Stimulated activated naive B cell treated with anti-CD40 and anti-IgM and Interleukin-4, amounts not matched to agents 10 μg/mL and 1 μg/mL and 100 μg/mL, for 72 hours (primary cell): ENCODE results near the gene RAB11FIP5.
"Not testable (repeated sequence)": the region's sequence is repeated elsewhere in the genome, so short reads cannot be mapped to it uniquely, and the experiment has no call there.

Experiments
- ATAC-seq, 2 donors: fragments of 150-1000 bp; cut with Tn5 transposase; replicated peaks; 2 replicates each; pipeline ENCODE4 v1.10.0; 2021; ENCODE audit warnings: moderate library complexity in 1 of 2
- DNase-seq: peaks from one replicate; pipeline ENCODE4 v3.0.0; 2021
- H3K27ac Mint-ChIP-seq: one replicate; pipeline ENCODE4 v1.8.0; 2022; ENCODE audit warnings: mild to moderate bottlenecking, mixed read lengths
- H3K27me3 Mint-ChIP-seq, 2 donors: one replicate each; pipeline ENCODE4 v1.8.0; 2022; ENCODE audit warnings: mixed read lengths in 2 of 2
- H3K36me3 Mint-ChIP-seq, 2 donors: one replicate each; pipeline ENCODE4 v1.8.0; 2022; ENCODE audit warnings: mixed read lengths in 2 of 2, mild to moderate bottlenecking in 1 of 2
- H3K4me1 Mint-ChIP-seq, 2 donors: one replicate each; pipeline ENCODE4 v1.8.0; 2022; ENCODE audit warnings: mixed read lengths in 2 of 2, mild to moderate bottlenecking in 1 of 2
- H3K4me3 Mint-ChIP-seq, 2 donors: one replicate each; pipeline ENCODE4 v1.8.0; 2022; ENCODE audit warnings: mild to moderate bottlenecking in 2 of 2, mixed read lengths in 2 of 2, moderate library complexity in 1 of 2
- H3K9me3 Mint-ChIP-seq, 2 donors: one replicate each; pipeline ENCODE4 v1.8.0; 2022; ENCODE audit warnings: mixed read lengths in 2 of 2, mild to moderate bottlenecking in 1 of 2

RAB11FIP5 gene

DNA sequence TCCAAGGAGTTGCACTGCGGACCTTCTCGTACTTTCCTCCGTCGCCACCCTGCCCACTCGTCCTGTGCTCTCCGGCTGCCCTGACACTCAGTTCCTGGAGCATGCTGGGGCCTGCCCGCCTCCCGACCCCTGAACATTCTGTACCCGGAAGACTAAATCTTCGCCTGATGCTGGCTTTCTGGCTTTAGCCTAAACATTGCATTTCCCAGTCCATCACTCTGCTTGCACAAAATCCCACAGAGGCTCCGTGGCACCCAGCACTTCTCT, 40.7 kb downstream of the RAB11FIP5 start:
- H3K27me3 Mint-ChIP-seq, result no peaks in the 10 kb centered on the region
- H3K4me3 Mint-ChIP-seq, result peak overlapping the region; percentile 88 to 95
- ATAC-seq, result no peak
- no peak for DNase-seq
- H3K9me3 Mint-ChIP-seq, result no peaks in the 10 kb centered on the region
- H3K4me1 Mint-ChIP-seq, result peaks cover 22 to 29% of the 10 kb centered on the region in 2 donors
- peak overlapping the region; percentile 94 for H3K27ac Mint-ChIP-seq
- H3K36me3 Mint-ChIP-seq, result peaks cover 4 to 6% of the 10 kb centered on the region in 2 donors

DNA sequence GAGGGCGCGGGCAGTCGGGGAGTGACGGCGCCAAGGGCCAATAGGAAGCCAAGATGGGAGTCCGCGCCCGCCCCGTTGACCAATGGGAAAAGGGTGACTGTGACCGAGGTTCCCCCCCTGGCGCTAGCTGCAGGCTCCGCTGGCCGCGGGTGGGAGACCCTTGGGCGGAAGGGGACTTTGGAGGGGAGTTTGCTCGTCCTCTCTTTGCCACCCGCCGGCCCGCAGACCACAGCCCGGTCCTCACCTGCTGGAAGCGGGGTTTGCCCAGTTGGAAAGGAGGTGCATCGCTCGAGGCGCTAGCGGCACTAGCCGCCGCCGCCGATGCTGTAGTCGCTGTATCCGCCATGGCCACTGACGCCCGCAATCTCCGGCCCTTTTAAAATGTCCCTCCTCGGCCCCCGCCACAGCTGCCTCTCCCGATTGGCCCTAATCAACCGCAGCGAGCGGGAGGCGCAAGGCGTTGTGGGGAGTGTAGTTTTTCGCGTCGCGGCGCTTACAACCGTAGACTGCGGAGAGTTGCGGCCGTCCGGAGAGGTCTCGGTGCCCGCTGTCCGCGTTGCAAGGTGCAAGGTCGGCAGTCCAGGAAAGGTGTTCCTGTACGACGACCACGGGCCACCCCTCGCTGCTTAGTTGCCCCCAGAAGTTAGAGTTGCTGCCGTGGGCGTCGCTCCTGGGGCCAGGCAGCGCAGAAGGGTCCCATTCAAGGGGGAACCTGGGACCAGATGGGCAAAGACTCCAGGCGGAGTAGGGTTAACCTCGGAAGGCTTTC, 41.2 kb downstream of the RAB11FIP5 start, which contains the start of gene SFXN5:
Gene SFXN5, minus strand, starts transcription at position 353 of the 769 bp plus-strand sequence. Its CDS starts 7 bp downstream, at position 346.
- peaks cover 22 to 32% of the 10 kb centered on the region in 2 donors for H3K4me1 Mint-ChIP-seq
- peak; percentile 89 to 90 for ATAC-seq
- H3K27ac Mint-ChIP-seq, result peak within 1 kb of the TSS; percentile 94
- peak within 1 kb of the TSS; percentile 88 to 95 for H3K4me3 Mint-ChIP-seq
- no peaks in the 10 kb centered on the region for H3K27me3 Mint-ChIP-seq
- H3K9me3 Mint-ChIP-seq, result no peaks in the 10 kb centered on the region
- DNase-seq, result peak; percentile 96
- H3K36me3 Mint-ChIP-seq, result peaks cover 7% of the 10 kb centered on the region in 2 donors

DNA sequence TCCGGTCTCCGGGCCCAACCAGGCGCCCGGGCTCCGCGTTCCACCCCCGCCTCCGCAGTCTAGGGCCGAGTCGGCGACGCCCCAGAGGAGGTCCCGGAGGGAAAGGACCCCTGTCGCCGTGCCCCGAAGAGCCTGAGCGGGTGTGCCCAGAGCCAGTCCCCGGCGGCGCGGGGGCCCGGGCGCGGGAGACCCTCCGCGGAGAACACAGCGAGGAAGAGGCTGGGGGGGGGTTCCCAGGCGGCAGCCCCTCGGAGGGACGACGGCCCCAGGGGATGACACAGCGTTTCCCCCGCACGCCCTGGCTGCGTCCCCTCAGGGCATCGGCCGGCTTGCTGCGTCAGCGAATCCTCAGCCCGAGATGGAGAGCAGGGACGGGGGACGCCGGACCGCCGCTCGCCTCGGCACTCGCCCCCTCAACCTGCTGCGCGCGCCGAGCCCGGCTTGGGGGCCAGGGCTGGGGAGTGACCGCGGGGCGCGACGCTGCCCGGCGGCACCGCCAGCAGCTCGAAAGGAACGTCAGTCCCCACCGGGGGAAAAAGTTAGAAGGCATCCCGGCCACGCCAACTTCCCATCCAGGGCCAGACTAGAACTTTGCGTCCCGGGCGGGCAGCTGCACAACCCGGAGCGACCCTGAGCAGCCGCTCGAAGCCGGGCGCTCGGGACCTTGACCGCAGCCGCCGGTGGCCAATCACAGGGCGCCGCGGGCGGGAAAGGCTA, 41.9 kb downstream of the RAB11FIP5 start:
- Mint-ChIP-seq H3K4me3 (peak overlapping the region; percentile 88 to 95), H3K27me3 (no peaks in the 10 kb centered on the region), H3K4me1 (peaks cover 24 to 39% of the 10 kb centered on the region in 2 donors), H3K36me3 (peaks cover 11% of the 10 kb centered on the region in 2 donors), H3K27ac (peak overlapping the region; percentile 94), H3K9me3 (no peaks in the 10 kb centered on the region)
- ATAC-seq (peak; percentile 41 to 43), DNase-seq (peak; percentile 53)

DNA sequence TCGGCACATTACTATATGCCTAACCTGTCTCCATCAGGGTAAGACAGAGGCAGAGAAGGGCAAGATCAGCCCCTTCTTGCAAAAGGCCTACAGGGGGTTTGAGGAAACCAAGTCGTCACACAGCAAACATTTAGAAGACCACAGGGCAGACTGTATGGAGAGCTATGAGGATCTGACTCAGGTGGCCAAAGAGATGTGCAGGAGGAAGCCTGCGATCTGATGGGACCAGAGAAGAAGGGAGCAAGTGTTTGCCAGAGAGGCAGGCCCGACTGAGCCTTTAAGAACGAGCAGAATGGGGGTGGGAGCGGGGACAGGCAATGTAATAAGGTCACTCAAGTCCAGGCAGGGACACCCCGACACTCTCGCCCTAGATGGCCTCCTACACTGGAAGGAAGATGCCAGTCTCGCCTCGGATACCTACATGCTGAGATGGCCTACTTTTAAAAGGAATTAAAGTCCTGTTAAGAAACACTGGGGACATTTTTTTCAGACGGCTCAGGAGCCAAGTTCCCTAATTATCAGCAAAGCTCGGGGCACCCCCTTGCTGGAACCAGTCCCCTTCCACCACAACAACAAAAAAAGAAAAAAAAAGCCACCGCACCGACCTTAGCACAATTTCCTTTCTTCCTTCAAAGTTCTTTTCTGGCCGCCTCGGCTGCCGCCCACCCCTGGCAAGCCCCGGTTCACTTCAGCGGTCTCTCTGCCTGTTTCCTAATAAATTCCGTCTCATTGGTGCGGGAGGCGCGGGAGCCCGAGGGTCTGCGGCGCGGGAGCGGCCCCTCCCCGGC, 42.7 kb downstream of the RAB11FIP5 start:
- ATAC-seq (peak; percentile 2 to 5), DNase-seq (no peak)
- Mint-ChIP-seq H3K4me3 (peak overlapping the region; percentile 88 to 95), H3K4me1 (peaks cover 26 to 41% of the 10 kb centered on the region in 2 donors), H3K27ac (peak overlapping the region; percentile 72), H3K27me3 (no peaks in the 10 kb centered on the region), H3K9me3 (no peaks in the 10 kb centered on the region), H3K36me3 (peaks cover 13 to 14% of the 10 kb centered on the region in 2 donors)

DNA sequence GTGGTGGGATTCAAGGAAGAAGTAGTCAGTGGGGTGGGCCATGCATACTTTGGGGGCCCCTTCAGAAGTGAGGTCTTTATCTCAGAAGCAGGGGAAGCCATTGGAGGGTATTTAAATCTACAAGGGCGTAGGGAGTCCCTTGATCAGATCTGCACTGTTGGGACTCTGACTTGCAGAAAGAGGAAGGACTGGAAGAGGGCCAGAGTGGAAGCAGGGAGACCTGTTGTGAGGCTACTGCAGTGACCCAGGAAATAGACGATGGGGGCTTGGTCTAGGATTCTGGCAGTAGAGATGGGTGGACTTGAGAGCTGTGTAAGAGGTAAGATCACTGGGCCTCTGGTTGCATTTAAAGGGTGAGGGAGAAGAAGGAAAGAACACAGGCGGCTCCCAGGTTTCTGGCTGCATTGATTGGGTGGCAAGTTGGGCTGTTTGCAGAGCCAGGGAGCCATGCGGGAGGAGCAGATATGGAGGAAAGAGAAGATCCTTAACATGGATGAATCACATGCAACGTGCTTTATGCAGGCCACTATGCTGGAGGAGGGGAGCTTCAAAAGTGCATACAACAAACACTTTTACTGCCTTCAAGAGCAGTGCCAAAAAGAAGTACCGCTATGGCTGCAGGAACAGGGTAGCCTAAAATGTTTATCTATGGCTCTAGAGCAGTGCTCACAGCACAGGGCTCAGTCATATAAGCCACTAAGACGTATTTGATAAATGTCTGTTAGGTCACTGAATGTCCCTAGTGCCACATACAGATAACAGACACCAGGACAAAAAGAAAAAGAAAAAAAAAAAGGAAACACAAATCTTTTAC, 43.5 kb downstream of the RAB11FIP5 start:
- Mint-ChIP-seq H3K27ac (peak overlapping the region; percentile 72), H3K4me3 (peak overlapping the region; percentile 88 to 95), H3K27me3 (no peaks in the 10 kb centered on the region), H3K36me3 (peaks cover 16 to 18% of the 10 kb centered on the region in 2 donors), H3K9me3 (no peaks in the 10 kb centered on the region), H3K4me1 (peaks cover 30 to 46% of the 10 kb centered on the region in 2 donors)
- ATAC-seq, result no peak
- DNase-seq, result no peak

DNA sequence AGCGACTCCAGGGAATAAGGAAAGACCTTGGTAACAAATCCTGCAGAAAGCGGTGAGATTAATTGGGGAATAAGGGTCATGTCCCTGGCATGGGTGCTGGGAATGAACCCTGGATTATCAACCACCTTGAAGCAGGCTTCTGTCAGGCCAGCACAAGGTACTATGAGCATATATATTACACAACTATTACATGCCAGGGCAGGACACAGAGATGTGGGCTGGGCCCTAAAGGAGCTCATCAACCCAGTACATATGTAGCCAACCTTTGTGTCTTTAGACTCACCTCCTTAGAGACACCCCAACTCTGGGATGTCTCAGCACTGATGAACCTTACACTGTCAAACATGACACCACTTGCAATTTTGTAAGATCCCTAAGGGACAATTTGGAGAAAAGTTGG, 44.6 kb downstream of the RAB11FIP5 start:
- no peak for ATAC-seq
- DNase-seq, result no peak
- H3K27ac Mint-ChIP-seq, result no peak overlapping the region
- peaks cover 36 to 56% of the 10 kb centered on the region in 2 donors for H3K4me1 Mint-ChIP-seq
- H3K4me3 Mint-ChIP-seq, result no peak overlapping the region
- H3K27me3 Mint-ChIP-seq, result no peaks in the 10 kb centered on the region
- H3K36me3 Mint-ChIP-seq, result peaks cover 16 to 18% of the 10 kb centered on the region in 2 donors
- H3K9me3 Mint-ChIP-seq, result no peaks in the 10 kb centered on the region

DNA sequence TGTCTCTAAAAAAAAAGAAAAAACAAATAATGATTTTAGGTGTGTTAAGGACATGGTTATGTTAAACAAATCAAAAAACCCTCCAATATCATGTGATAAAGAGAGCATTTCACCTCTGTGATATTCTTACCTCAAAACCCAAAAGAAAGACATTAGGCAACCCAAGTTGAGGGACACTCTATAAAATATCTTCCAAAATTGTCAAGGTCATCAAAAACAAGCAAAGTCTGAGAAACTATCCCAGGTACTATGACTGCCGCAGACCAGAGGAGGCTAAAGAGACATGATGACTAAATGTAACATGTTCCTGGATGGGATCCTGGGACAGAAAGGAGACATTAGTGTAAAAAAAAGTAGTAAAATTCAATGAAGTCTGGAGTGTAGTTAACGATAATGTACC, 45.7 kb downstream of the RAB11FIP5 start:
- Mint-ChIP-seq H3K36me3 (peaks cover 16 to 18% of the 10 kb centered on the region in 2 donors), H3K27ac (no peak overlapping the region), H3K4me1 (peaks cover 33 to 53% of the 10 kb centered on the region in 2 donors), H3K27me3 (no peaks in the 10 kb centered on the region), H3K9me3 (no peaks in the 10 kb centered on the region), H3K4me3 (no peak overlapping the region)
- DNase-seq (no peak), ATAC-seq (no peak)

DNA sequence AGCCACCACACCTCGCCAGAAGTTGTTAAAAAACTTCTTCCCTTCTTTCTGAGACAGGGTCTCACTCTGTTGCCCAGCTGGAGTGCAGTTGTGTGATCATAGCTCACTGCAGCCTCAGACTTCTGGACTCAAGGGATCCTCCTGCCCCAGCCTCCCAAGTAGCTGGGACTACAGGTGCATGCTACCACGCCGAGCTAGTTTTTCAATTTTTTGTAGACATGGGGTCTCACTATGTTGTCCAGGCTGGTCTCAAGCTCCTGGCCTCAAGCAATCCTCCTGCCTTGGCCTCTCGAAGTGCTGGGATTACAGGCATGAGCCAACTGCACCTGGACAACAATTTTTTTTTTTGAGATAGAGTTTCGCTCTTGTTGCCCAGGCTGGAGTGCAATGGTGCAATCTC, 47.7 kb downstream of the RAB11FIP5 start:
- ATAC-seq, H3K9me3 Mint-ChIP-seq, DNase-seq, H3K27me3 Mint-ChIP-seq, H3K27ac Mint-ChIP-seq, H3K4me3 Mint-ChIP-seq: not testable (repeated sequence)
- Mint-ChIP-seq H3K4me1 (peaks cover 28 to 44% of the 10 kb centered on the region in 2 donors), H3K36me3 (peaks cover 18% of the 10 kb centered on the region in 2 donors)

DNA sequence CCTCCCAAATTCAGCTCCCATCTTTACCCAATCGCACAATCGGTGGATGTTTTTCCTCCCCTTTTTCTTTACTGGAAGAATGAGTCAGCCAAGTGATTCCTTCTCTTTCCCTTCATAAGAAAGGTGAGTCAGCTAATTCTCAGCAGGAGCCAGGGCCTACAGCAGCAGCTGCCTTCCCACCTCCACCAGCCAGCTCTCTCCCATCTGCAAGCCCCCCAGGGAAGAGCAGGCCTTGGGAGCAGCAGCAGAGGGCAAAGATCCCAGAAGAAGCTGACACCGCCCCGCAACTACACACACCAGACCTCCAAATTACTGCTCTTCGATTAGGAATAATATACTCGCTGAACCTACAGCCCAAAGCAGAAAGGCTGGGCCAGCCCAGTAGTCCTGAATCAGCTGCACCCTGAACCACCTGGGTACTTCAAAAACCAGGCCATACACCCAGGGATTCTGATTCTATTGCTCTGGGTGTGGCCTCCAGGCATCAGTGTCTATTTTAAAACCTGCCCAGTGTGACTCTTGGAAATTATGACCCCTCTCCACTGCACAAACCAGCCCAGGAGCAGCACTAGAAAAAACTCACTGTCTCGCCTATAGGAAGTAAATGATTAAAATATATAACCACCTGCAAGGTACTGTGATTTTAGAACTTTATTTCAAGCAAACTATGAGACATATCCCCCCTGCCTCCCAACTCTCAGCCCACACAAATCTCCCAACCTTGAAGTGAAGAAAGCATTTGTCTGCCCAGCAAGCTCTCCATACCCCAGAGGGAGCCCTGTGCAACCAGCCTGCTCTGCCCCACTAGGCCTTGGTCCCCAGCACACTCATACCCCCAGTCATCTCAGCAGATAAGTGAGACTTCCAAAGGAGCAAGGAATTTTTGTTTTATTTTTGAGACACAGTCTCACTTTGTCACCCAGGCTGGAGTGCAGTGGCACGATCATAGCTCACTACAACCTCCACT, 48.6 kb downstream of the RAB11FIP5 start:
- Mint-ChIP-seq H3K36me3 (peaks cover 18 to 24% of the 10 kb centered on the region in 2 donors), H3K4me3 (no peak overlapping the region), H3K27ac (peak overlapping the region; percentile 62), H3K27me3 (no peaks in the 10 kb centered on the region), H3K4me1 (peaks cover 27 to 42% of the 10 kb centered on the region in 2 donors), H3K9me3 (no peaks in the 10 kb centered on the region)
- DNase-seq, result no peak
- ATAC-seq, result peak; percentile 22 to 25

DNA sequence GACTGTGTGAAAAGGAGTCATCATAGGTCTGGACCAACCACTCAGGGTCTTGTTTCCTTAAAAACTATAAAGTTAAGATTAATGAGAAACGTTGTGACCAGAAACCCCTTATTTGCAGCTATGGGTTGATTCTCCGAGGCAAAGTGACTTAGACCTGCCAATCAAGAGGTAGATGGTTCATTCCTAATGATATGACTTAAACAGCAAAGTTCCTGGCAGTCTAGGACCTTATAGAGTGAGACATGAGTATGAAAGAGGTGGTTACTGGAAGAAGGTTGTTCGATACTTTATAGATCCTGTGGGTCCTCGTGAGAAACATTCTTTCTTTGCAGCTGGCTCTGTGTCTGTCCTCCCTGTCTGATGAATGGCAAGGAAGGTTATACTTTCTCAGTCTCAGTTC, 49.3 kb downstream of the RAB11FIP5 start:
- H3K27ac Mint-ChIP-seq, result no peak overlapping the region
- DNase-seq, result no peak
- peaks cover 22 to 41% of the 10 kb centered on the region in 2 donors for H3K4me1 Mint-ChIP-seq
- no peak overlapping the region for H3K4me3 Mint-ChIP-seq
- H3K9me3 Mint-ChIP-seq, result no peaks in the 10 kb centered on the region
- H3K27me3 Mint-ChIP-seq, result no peaks in the 10 kb centered on the region
- no peak for ATAC-seq
- peaks cover 16 to 24% of the 10 kb centered on the region in 2 donors for H3K36me3 Mint-ChIP-seq

DNA sequence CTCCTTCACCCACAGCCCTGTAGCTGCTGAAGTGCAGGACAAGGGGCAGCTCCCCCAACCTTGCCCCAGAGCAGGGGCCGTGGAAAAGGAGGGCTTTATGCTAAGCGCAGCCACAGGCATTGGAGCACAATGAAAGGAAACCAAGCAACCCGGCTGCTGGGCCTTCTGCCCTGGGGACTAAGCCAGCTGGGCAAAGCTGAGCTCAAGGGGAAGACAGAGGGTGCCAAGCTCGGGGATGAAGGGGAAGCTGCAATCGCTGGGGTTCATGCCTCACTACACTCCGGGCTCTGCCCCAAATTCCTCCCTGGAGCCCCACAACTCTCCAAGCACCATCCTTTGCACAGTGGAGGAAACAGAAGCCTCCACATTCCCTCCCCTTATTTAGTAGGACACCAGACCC, 53.6 kb downstream of the RAB11FIP5 start:
- ATAC-seq (no peak), DNase-seq (no peak)
- no peak overlapping the region for H3K27ac Mint-ChIP-seq
- H3K4me1 Mint-ChIP-seq, result peaks cover 10 to 20% of the 10 kb centered on the region in 2 donors
- no peaks in the 10 kb centered on the region for H3K27me3 Mint-ChIP-seq
- H3K9me3 Mint-ChIP-seq, result peaks cover 0 to 3% of the 10 kb centered on the region in 2 donors
- no peak overlapping the region for H3K4me3 Mint-ChIP-seq
- H3K36me3 Mint-ChIP-seq, result peaks cover 12 to 37% of the 10 kb centered on the region in 2 donors

DNA sequence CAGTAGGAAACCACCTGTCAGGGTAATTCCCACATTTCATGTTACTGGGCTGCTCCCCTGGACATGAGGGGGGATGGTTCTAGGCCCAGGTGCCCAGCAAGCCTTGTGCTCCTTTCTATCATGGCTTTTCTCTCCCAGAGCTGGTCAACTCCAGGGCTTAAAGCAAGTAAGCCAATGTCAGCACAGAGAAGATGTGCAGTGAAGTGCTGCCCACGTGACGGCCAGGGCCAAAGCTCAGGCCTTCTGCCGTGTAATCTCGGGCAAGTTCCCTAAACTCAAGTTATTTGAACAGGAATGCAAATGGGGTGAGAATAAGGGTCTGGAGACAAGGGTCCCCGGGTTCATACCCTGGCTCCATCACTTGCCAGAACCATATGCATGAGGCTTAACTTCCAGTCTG, 57.8 kb downstream of the RAB11FIP5 start:
- H3K4me1 Mint-ChIP-seq, result peaks cover 5 to 22% of the 10 kb centered on the region in 2 donors
- no peak for DNase-seq
- ATAC-seq, result no peak
- no peaks in the 10 kb centered on the region for H3K27me3 Mint-ChIP-seq
- H3K36me3 Mint-ChIP-seq, result peaks cover 17 to 43% of the 10 kb centered on the region in 2 donors
- H3K27ac Mint-ChIP-seq, result no peak overlapping the region
- peaks cover 0 to 3% of the 10 kb centered on the region in 2 donors for H3K9me3 Mint-ChIP-seq
- H3K4me3 Mint-ChIP-seq, result no peak overlapping the region
